AG09309 (cell line): ENCODE results near the gene PUM1.
"Not testable (repeated sequence)": the region's sequence is repeated elsewhere in the genome, so short reads cannot be mapped to it uniquely, and the experiment has no call there.

Experiments
- DNase-seq: peaks from one replicate; pipeline ENCODE4 v3.0.0-alpha.2; 2010; ENCODE audit warnings: low read depth
- H3K4me3 ChIP-seq: 2 replicates; pipeline ENCODE4 v1.5.1; 2011; ENCODE audit warnings: mild to moderate bottlenecking, low read depth, low read length, moderate library complexity; ENCODE audit not compliant: control insufficient read depth
- CTCF ChIP-seq: IDR thresholded peaks from 2 replicates; pipeline ENCODE4 v1.5.1; 2011; ENCODE audit warnings: mild to moderate bottlenecking, low read depth, low read length, inconsistent platforms; ENCODE audit not compliant: insufficient read depth, control insufficient read depth; ENCODE audit errors: missing control alignments

PUM1 gene

GRCh38 chr1:31064111-31064717 lies 1.3 kb downstream of the PUM1 start:
- no peak for TF ChIP-seq CTCF
- H3K4me3 ChIP-seq: peak overlapping the region; percentile 51
- DNase-seq: no peak

GRCh38 chr1:31063631-31064030 lies 1.9 kb downstream of the PUM1 start:
- no peak for DNase-seq
- peak overlapping the region; percentile 51 for H3K4me3 ChIP-seq
- TF ChIP-seq CTCF: no peak

DNA sequence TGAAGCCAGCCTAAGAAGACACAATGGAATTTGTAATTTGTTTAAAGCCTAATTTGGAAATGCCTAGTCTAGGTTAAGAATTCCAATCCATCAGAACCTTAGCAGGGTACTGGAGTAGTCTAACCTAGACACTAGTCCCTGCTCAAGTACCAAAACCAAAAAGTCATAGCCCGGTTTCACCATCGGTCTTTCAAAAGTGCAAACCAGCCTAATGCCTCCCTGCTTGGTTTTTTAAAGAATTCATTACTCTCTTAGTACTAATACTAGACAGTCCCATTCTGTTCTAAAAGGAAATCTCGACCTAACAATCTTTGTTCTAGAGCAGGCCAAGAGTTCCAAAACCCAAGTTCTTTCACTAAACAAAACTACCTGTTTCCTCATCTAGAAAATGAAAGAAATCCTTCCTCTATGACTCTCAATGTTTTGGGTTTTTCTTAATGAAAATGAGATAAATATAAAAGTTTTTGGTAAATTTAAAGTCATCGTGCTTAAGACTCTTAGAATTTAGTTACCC lies 2.6 kb downstream of the PUM1 start:
- no peak overlapping the region for H3K4me3 ChIP-seq
- no peak for DNase-seq
- TF ChIP-seq CTCF: no peak

DNA sequence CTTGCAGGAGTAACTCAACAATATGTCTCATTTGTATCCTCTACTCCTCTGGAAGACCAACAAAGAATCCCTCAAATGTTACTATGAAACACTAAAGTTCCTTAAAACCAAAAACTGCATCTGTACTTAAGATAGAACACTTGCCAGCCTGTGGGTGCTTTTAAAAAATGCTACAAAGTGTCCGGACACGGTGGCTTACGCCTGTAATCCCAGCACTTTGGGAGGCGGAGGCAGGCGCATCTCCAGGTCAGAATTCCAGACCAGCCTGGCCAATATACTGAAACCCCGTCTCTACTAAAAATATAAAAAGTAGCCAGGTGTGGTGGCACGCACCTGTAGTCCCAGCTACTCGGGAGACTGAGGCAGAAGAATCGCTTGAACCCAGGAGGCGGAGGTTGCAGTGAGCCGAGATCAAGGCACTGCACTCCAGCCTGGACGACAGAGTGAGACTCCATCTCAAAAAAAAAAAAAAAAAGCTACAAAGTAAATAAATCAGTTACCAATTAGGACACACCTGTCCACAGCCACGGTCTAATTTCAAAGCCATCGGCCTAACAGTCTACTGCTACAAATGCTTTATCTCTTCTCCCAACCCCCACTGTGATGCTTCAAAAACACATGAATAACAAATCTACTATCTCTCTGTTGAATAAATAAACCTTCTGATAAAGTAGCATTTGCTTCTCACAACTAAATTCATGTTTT lies 3.2 kb downstream of the PUM1 start:
- H3K4me3 ChIP-seq, DNase-seq: not testable (repeated sequence)

DNA sequence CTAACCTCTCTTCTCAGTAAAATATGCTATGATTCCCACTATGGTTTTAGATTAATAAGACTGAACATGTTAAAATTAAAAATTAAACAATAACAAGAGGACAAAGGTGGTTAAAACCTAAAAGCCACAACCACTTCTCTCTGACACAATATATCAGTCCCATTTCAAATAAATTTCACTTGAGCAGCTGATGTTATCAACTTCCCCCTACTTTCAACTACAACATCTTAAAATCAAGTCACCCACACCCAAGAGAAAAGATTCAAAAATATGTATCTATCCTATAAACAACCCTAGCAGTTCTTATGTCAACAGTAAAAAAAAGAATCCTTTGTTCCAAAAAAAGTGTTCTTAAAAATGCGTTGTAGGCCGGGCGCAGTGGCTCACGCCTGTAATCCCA lies 7.5 kb downstream of the PUM1 start:
- H3K4me3 ChIP-seq: no peak overlapping the region
- no peak for DNase-seq
- no peak for TF ChIP-seq CTCF

DNA sequence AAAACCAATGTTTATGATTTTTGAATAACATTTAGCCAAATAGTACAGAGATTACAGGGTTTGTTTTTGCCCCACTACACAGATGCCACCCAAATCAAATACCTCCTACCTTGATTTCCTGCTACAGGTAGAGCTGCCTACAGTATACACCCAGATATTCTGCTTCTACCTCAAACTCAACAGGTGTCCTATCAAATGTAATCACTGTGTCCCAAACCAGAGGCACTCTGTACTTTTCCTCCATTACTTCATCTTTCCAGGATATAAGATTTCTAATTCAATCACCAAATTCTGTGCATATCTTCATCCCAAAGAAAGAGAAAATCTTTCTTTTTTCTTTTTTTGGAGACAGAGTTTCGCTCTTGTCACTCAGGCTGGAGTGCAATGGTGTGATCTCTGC lies 9.6 kb downstream of the PUM1 start:
- H3K4me3 ChIP-seq: no peak overlapping the region
- no peak for TF ChIP-seq CTCF
- no peak for DNase-seq

GRCh38 chr1:31055501-31055900 lies 10.0 kb downstream of the PUM1 start:
- no peak for TF ChIP-seq CTCF
- no peak for DNase-seq
- H3K4me3 ChIP-seq: no peak overlapping the region
